K562 (cell line): ENCODE results near the gene USP13.

Source experiments
- ADNP ChIP-seq: fragments of 200-800 bp; sonication (Bioruptor generic); IDR thresholded peaks from 2 replicates; pipeline ENCODE4 v1.6.1; 2016; ENCODE audit warnings: missing genetic modification characterization, missing compliant biosample characterization
- RAD21 ChIP-seq, 2 experiments: fragments of 250-450 bp in 1 of 2; fragments of 450-650 bp in 1 of 2; sonication (Bioruptor Pico) in 1 of 2; formaldehyde crosslinking in 1 of 2; IDR thresholded peaks in 1 of 2; conservative IDR thresholded peaks in 1 of 2; 2 replicates each; pipeline versions ENCODE4 v1.4.0 to v1.8.0; 2020 to 2022; ENCODE audit warnings: mild to moderate bottlenecking in 2 of 2, moderate library complexity in 1 of 2
- USF2 ChIP-seq: sonication (generic); formaldehyde crosslinking; IDR thresholded peaks from 2 replicates; pipeline ENCODE4 v1.5.0; 2020; ENCODE audit warnings: missing genetic modification reagents
- TF ChIP-seq, protein P1 (sequence below), 3 experiments: IDR thresholded peaks in 2 of 3; conservative IDR thresholded peaks in 1 of 3; 2 replicates each; pipeline ENCODE4 v1.5.1; 2011 to 2012; ENCODE audit warnings: low read length in 3 of 3, mild to moderate bottlenecking in 3 of 3, control low read depth in 2 of 3, improper control_type of control experiment in 1 of 3, inconsistent platforms in 1 of 3, low read depth in 1 of 3, mixed read lengths in 1 of 3, moderate library complexity in 1 of 3; ENCODE audit not compliant: insufficient read depth in 2 of 3
- TF ChIP-seq, protein P2 (sequence below): fragments of 450-650 bp; formaldehyde crosslinking; IDR thresholded peaks from 2 replicates; pipeline ENCODE4 v1.4.0; 2020; ENCODE audit warnings: mild to moderate bottlenecking, mixed read lengths
- TF ChIP-seq, protein P3 (sequence below): fragments of 250-450 bp; sonication (Bioruptor Pico); IDR thresholded peaks from 2 replicates; pipeline ENCODE4 v1.5.0; 2021; ENCODE audit warnings: mild to moderate bottlenecking, moderate library complexity

DNA sequence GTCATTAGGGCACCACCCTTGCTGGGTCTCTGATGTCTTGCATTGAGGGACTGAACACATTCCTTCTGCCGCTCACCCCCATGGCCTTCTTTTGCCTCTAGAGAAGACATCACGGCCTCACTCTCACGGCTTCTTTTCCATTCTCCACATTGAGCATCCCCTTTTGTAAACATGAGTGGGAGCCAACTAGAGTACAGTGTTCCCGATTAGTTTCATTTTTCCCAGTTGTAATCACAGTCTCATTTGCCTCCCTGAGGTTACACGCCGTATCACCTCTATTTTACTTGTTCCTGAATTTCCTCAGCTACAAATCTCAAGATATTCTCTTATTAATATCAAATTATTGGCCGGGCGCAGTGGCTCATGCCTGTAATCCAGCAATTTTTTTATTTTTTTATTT, 17.5 kb downstream of the USP13 start:
- TF ChIP-seq, protein P1, sequence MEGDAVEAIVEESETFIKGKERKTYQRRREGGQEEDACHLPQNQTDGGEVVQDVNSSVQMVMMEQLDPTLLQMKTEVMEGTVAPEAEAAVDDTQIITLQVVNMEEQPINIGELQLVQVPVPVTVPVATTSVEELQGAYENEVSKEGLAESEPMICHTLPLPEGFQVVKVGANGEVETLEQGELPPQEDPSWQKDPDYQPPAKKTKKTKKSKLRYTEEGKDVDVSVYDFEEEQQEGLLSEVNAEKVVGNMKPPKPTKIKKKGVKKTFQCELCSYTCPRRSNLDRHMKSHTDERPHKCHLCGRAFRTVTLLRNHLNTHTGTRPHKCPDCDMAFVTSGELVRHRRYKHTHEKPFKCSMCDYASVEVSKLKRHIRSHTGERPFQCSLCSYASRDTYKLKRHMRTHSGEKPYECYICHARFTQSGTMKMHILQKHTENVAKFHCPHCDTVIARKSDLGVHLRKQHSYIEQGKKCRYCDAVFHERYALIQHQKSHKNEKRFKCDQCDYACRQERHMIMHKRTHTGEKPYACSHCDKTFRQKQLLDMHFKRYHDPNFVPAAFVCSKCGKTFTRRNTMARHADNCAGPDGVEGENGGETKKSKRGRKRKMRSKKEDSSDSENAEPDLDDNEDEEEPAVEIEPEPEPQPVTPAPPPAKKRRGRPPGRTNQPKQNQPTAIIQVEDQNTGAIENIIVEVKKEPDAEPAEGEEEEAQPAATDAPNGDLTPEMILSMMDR (IDR thresholded peaks at IDR 0.05 in 2 of 3, conservative IDR thresholded peaks at IDR 0.05 in 1 of 3; ENCODE audit: insufficient read depth in 2 of 3, low read depth in 1 of 3, low read length in 3 of 3), result no peak
- no peak for TF ChIP-seq USF2 (CRISPR knock-in tag)
- TF ChIP-seq ADNP (tag), result no peak
- TF ChIP-seq, protein P2, sequence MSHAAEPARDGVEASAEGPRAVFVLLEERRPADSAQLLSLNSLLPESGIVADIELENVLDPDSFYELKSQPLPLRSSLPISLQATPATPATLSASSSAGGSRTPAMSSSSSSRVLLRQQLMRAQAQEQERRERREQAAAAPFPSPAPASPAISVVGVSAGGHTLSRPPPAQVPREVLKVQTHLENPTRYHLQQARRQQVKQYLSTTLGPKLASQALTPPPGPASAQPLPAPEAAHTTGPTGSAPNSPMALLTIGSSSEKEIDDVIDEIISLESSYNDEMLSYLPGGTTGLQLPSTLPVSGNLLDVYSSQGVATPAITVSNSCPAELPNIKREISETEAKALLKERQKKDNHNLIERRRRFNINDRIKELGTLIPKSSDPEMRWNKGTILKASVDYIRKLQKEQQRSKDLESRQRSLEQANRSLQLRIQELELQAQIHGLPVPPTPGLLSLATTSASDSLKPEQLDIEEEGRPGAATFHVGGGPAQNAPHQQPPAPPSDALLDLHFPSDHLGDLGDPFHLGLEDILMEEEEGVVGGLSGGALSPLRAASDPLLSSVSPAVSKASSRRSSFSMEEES (CRISPR knock-in tag), result no peak
- TF ChIP-seq, protein P3, sequence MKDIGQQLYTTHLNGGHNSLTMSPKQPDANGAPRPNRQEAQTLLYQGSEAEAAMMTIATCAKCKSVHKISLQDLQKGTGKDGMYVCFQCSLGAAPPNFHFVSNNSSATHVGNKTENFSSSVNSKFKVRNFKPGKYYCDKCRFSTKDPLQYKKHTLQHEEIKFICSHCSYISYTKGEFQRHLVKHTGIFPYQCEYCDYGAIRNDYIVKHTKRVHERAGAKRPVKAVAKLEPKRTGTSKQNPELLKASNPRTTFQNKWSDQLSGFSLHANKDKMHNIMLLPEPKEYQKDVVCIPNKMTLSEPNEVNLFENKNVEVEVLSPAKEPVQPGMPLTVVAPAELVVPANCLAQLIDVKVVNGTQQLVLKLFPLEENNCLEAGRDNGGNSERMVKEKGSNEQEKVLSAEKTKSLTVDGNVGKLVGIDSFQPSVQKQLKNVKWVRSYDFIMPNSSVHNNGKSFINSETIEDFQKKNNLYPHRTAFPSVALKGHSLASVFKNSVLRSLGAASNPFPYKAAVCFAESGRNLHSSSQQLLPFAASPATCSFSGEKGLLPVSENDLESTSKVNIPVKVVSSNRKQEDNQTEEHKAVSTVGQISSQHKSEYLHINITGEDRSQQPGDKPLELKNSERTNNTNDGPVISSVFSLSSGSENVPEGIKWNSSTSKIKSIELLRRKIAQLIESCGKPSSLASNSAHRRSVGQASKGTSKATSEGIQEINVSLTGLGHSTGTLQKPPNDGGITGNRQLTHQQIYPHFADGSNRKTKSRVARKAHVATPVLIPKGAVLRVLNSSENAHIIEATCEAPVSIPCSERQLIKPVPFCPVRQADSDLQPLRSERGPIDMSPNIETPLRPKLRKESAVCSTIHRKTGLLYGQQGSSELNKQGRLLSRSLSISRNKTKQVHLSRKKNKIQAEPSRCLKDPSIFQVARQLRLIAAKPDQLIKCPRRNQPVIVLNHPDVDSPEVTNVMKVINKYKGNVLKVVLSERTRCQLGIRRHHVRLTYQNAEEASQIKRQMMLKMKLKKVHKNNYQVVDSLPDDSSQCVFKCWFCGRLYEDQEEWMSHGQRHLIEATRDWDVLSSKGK (CRISPR knock-in tag), result no peak
- TF ChIP-seq RAD21 (CRISPR knock-in tag; conservative IDR thresholded peaks at IDR 0.05 in 1 of 2, IDR thresholded peaks at IDR 0.05 in 1 of 2), result no peak
